ENCODE results near the gene VPS11.
"Not testable (repeated sequence)": the region's sequence is repeated elsewhere in the genome, so short reads cannot be mapped to it uniquely, and the experiment has no call there.

VPS11 gene

DNA sequence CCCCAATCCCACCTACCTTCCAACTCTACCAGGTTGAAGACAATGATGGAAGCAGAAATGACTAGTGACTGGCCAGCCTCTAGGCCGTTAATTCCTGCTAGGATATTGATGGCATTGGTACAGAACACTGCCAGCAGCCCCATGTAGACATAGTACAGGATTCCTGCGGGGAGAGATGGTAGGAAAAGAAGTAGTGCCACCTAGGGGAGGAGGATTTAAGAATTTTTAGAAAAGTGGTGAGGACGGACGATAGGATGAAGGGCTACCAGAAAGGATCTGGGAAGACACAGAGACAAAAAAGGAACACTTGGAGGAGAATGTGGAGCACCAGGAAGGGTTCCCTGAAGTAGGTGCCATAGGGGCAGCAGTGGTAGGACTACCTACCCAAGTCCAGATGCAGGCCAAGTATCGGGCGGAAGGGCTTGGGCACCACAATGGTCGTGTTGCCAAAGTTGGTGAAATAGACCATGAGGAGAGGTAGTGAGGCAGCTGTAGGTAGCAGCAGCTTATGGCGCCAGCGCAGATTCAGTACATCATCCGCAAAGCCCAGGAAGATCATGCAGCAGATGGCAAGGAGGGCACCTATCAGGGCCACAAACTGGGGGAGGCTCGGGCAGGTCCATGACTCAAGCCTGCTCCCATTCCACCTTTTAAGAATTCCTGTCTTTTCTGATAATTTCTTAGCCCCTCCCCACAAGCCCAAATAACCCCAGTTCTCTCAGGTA is 32.8 kb downstream of the VPS11 start:
- Histone ChIP-seq H4K20me1 (no peaks in the 10 kb centered on the region), H3K4me2 (peak overlapping the region; percentile 91), H3K9me3 (no peaks in the 10 kb centered on the region), H3K4me3 (peak overlapping the region; percentile 88), H3K27me3 (no peaks in the 10 kb centered on the region), H3K4me1 (peaks cover 65% of the 10 kb centered on the region), H3K36me3 (peaks cover 33% of the 10 kb centered on the region), H3K9ac (peak overlapping the region; percentile 84), H3K27ac (peak overlapping the region; percentile 94; the same call in 1 of the 2 replicates)
- TF ChIP-seq Cebpa-rat (IDR thresholded peaks at IDR 0.05): no peak

DNA sequence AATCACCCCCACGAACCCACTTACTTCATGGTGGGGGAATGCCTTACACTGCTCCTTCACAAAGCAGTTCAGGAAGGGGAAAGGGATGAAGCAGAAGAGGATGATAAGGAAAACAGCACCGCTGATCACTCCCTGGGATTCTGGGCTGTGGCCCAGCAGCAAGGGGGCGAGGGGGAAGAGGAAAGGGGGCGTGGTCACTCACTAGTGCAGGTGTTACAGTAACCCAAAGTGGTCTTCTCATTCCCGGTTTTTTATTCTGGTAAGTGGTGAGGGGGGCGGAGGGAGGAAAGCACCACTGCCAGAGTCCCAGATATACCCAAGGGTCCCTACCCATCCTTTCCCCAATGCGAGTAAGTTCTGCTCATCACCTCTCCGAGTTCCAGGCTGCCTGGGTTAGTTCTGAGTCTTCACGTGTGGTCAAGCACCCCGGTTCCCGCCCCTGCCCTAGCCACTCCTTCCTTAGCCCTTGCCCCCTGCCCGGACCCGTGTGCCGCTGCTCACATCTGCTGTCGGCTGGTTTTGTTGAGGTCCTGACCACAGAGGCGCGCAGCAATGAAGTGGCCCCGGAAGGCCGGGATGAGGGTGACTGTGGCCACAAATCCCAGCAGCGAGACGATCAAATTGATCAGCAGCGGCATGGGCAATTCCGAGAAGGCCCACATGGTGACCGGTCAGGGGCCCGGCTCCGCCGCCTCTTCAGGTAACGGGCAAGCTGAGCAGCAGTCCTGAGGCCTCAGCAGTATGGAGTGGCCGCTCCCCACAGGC is 33.6 kb downstream of the VPS11 start:
- Histone ChIP-seq H3K4me3 (peak overlapping the region; percentile 88), H3K27me3 (no peaks in the 10 kb centered on the region), H3K36me3 (peaks cover 32% of the 10 kb centered on the region), H3K9ac (peak overlapping the region; percentile 84), H3K4me1 (peaks cover 63% of the 10 kb centered on the region), H3K27ac (peak overlapping the region; percentile 94), H4K20me1 (no peaks in the 10 kb centered on the region), H3K9me3 (no peaks in the 10 kb centered on the region), H3K4me2 (peak overlapping the region; percentile 91)
- TF ChIP-seq Cebpa-rat (IDR thresholded peaks at IDR 0.05): no peak

DNA sequence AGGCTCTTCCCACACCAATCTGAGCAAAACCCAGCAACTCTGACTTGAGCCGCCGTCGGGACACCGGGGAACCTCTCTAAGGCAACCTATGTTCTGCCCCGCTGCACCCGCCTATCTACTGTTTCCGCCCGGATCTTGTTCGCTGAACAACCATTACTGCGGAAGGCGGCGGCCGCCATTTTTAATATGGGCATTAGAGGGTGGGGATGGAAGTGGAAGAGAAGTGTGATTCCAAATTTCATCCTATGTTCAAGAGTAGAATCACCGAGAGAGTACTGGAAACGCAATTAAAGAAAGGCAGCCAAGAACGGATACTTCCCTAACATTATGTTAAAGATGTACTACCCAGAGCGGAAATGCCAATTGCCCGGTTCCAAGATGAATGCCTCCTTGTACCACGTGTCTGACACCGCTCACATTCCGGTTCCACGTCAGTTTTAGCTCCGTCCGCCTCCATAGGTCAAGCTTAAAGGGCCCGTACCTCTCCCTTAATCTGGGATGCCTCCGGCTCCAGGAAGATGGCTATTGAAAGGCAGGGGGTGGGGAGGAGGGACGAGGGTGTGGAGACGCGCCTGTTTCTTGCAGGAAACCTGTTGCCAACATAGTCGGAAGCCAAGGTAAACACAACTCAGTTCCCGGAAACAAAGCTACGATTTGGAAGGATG is 34.3 kb downstream of the VPS11 start, which contains the start of gene DPAGT1:
DPAGT1 (minus strand) TSS at position 95 of the 665 bp plus-strand sequence. CDS start 198 bp downstream, outside the sequence.
- peak within 1 kb of the TSS; percentile 91 for H3K4me2 ChIP-seq
- H4K20me1 ChIP-seq: no peaks in the 10 kb centered on the region
- H3K36me3 ChIP-seq: peaks cover 24% of the 10 kb centered on the region

DNA sequence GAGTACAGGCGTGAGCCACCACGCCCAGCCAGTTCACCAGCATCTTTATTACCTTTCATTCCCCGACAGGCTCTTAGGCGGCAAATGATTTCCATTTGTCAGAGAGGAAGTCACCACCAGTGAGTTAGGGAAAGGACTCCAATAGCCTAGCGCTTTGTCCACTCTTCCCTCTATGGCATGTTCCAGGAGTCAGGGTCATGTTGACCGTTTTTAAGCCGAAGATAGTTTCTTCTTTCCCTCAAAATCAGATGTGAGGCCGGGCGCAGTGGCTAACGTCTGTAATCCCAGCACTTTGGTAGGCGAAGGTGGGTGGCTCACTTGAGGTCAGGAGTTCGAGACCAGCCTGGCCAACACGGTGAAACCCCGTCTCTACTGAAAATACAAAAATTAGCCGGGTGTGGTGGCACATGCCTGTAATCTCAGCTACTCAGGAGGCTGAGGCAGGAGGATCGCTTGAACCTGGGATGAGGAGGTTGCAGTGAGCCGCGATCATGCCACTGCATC is 35.6 kb downstream of the VPS11 start:
- not testable (repeated sequence) for H4K20me1 ChIP-seq, H3K27me3 ChIP-seq, H3K9me3 ChIP-seq
- H3K4me3 ChIP-seq: peak overlapping the region; percentile 88
- H3K9ac ChIP-seq: 0 out of 2 replicates have a peak overlapping the region, but pooled peaks have one; percentile 32
- peaks cover 65% of the 10 kb centered on the region for H3K4me1 ChIP-seq
- peak overlapping the region; percentile 91 for H3K4me2 ChIP-seq
- peaks cover 11% of the 10 kb centered on the region for H3K36me3 ChIP-seq
- H3K27ac ChIP-seq: peak overlapping the region; percentile 94; the same call in 1 of the 2 replicates

More for the DNA sequence above, 34.3 kb downstream of the VPS11 start, which contains the start of gene DPAGT1:
- peak within 1 kb of the TSS; percentile 94 for H3K27ac ChIP-seq
- H3K27me3 ChIP-seq: no peaks in the 10 kb centered on the region
- peaks cover 63% of the 10 kb centered on the region for H3K4me1 ChIP-seq
- peak within 1 kb of the TSS; percentile 88 for H3K4me3 ChIP-seq
- H3K9me3 ChIP-seq: no peaks in the 10 kb centered on the region
- no peak for TF ChIP-seq Cebpa-rat (IDR thresholded peaks at IDR 0.05)
- peak within 1 kb of the TSS; percentile 84 for H3K9ac ChIP-seq

DNA sequence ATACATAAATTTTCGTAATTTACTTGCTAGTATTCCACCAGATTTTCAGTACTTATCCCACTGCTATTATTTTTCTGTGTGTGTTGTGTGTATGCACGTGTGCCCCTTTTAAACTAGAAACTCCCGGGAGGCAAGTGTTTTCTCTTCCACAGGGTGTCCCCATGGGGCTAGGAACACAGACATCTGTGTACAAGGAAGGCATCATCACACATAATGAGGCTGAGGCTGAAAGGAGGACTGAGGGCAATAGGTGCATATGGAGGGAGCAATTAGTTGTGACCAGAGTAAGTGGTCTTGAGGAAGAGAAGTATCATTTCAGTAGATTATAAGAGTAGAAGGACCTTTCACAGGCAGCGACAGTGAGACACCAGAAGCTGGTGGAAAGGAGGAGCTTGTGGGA is 36.2 kb downstream of the VPS11 start:
- H3K4me2 ChIP-seq: peak overlapping the region; percentile 91
- no peaks in the 10 kb centered on the region for H3K9me3 ChIP-seq
- no peak for TF ChIP-seq Cebpa-rat (IDR thresholded peaks at IDR 0.05)
- H3K4me1 ChIP-seq: peaks cover 70% of the 10 kb centered on the region
- no peak overlapping the region for H3K4me3 ChIP-seq
- H3K27ac ChIP-seq: 0 out of 2 replicates have a peak overlapping the region, but pooled peaks have one; percentile 18
- peaks cover 12% of the 10 kb centered on the region; the same call in 1 of the 2 replicates for H4K20me1 ChIP-seq
- H3K36me3 ChIP-seq: peaks cover 6% of the 10 kb centered on the region; the same call in 1 of the 2 replicates
- H3K27me3 ChIP-seq: no peaks in the 10 kb centered on the region
- 0 out of 2 replicates have a peak overlapping the region, but pooled peaks have one; percentile 51 for H3K9ac ChIP-seq

DNA sequence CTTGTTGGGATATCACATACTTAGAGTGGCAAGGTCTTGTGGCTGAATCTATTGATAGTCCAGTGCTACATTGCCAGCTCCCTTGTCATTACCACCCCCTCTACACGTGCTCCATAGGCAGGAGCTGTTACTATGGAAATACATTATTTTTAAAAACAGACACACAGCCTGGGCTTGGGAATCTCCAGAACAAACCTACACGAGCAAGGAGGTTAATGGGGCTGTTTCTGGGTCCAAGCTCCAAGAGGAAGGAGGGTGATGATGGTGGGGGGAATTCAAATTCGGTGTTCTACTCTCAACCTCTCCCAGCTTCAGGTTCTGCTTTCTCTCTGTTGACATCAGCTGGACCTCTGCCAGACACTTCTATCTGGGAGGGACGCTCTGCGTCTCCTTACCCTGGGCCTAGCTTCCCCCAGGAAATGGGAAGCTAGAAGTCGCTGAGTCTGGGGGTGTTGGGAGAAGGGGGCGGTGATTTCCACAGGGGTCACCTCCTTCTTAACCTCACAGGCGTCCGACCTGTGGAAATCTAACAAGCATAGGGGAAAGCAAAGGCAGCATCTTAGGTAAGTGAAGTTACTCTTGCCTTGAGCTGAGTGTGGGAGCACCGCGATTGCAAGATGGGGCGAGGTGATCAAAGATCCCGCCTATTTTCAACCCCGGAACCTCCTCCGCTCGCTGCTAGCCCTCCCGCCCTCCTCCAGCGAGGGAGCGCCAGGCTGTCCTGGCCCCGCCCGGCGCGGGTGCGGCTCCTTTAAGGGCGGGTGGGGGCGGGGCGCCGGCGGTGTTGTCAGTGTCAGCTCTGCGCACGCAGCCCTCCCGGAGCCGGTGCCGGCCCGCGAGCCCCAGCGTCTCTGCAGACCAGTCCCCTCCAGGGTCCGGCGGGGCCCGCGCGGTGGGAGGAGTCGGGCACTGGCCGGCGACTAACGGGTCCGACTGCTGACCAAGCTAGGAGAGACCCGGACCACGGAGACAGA is 39.2 kb downstream of the VPS11 start, which contains the start of gene C2CD2L:
C2CD2L (plus strand) TSS at position 781 of the 974 bp plus-strand sequence. CDS start 398 bp downstream, outside the sequence.
- TF ChIP-seq Cebpa-rat (IDR thresholded peaks at IDR 0.05): no peak
- Histone ChIP-seq H3K27me3 (no peaks in the 10 kb centered on the region), H3K27ac (peak within 1 kb of the TSS; percentile 63), H3K4me1 (peaks cover 65% of the 10 kb centered on the region), H3K4me3 (peak within 1 kb of the TSS; percentile 91), H4K20me1 (peaks cover 18% of the 10 kb centered on the region; the same call in 1 of the 2 replicates), H3K9me3 (no peaks in the 10 kb centered on the region), H3K4me2 (peak within 1 kb of the TSS; percentile 99), H3K9ac (peak within 1 kb of the TSS; percentile 88), H3K36me3 (peaks cover 23% of the 10 kb centered on the region)

DNA sequence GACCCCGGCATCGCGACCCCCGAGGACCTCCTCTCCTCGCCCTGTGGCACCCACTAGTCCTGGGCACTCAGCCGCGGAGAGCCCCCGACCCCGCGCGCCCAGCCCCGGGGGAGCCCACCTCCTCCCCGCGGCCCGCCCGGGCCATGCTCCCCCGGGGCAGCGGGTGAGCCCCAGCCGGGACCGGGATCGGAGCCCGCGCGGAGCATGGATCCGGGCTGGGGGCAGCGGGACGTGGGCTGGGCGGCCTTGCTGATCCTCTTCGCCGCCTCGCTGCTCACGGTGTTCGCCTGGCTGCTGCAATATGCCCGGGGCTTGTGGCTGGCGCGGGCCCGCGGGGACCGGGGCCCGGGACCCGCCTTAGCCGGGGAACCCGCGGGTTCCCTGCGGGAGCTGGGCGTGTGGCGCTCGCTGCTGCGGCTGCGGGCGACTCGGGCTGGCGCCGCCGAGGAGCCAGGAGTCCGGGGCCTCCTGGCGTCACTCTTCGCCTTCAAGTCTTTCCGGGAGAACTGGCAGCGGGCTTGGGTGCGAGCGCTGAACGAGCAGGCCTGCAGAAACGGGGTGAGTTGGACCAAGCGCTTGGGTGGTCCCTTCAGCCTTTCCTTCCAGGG is 40.0 kb downstream of the VPS11 start:
- no peak for TF ChIP-seq Cebpa-rat (IDR thresholded peaks at IDR 0.05)
- Histone ChIP-seq H3K27me3 (no peaks in the 10 kb centered on the region), H4K20me1 (peaks cover 18% of the 10 kb centered on the region; the same call in 1 of the 2 replicates), H3K27ac (peak overlapping the region; percentile 63), H3K9ac (peak overlapping the region; percentile 88), H3K4me3 (peak overlapping the region; percentile 91), H3K4me2 (peak overlapping the region; percentile 99), H3K9me3 (no peaks in the 10 kb centered on the region), H3K36me3 (peaks cover 31% of the 10 kb centered on the region), H3K4me1 (peaks cover 61% of the 10 kb centered on the region)

Data from BLaER1 (cell line).